ENCODE results near the gene KLHDC8B.

Gene KLHDC8B

DNA sequence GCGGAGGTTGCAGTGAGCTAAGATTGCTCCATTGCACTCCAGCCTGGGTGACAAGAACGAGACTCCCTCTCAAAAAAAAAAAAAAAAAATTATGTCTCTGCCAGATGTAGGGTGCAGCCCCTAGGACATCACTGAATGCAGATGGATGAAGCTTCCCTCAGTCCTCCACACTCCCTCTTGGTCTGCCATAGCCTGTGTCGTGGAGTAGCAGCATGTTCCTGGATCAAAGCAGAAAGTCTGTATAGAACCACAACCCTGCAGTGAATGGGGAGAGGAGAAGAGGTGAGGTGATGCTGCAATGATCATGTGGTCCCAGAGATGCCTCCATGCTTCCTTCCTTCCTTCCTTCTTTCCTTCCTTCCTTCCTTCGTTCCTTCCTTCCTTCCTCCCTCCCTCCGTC is 23.2 kb upstream of the KLHDC8B start:
- no peak overlapping the region for H3K9ac ChIP-seq (ENCODE audit: low read length)
- no peak overlapping the region for H3K4ac ChIP-seq (ENCODE audit: low read depth, low read length)
- H3K79me1 ChIP-seq (ENCODE audit: low read length), result no peaks in the 10 kb centered on the region
- no CpG with 5 or more reads among the region's 5 CpGs for WGBS (ENCODE audit: extremely low coverage, insufficient coverage, low lambda C conversion rate)
- H3K36me3 ChIP-seq (ENCODE audit: control insufficient read depth, insufficient read depth, low read length), result no peaks in the 10 kb centered on the region
- H3K27ac ChIP-seq (ENCODE audit: low read depth, low read length), result no peak overlapping the region
- H3K79me2 ChIP-seq (ENCODE audit: control insufficient read depth, insufficient read depth, low read length), result no peaks in the 10 kb centered on the region
- H4K5ac ChIP-seq (ENCODE audit: low read length), result no peak overlapping the region
- no peaks in the 10 kb centered on the region for H3K4me1 ChIP-seq (ENCODE audit: control insufficient read depth, low read depth, low read length)
- no peak overlapping the region for H2BK120ac ChIP-seq (ENCODE audit: low read depth, low read length)
- no peak overlapping the region for H3K56ac ChIP-seq (ENCODE audit: low read length)
- no peak overlapping the region for H3K23ac ChIP-seq (ENCODE audit: low read length)
- H3K27me3 ChIP-seq (ENCODE audit: insufficient read depth, low read length, poor library complexity), result no peaks in the 10 kb centered on the region
- no peak overlapping the region for H2BK5ac ChIP-seq (ENCODE audit: low read length)
- H3K4me2 ChIP-seq (ENCODE audit: low read length), result no peak overlapping the region
- H2BK15ac ChIP-seq (replicated peaks; ENCODE audit: low read depth), result no peak overlapping the region
- H3K18ac ChIP-seq (ENCODE audit: low read length), result no peak overlapping the region
- H4K8ac ChIP-seq (ENCODE audit: low read depth, low read length), result no peak overlapping the region
- no peak overlapping the region for H2AK5ac ChIP-seq (ENCODE audit: low read length)
- H3K4me3 ChIP-seq (ENCODE audit: low read length), result no peak overlapping the region
- no peak for DNase-seq

DNA sequence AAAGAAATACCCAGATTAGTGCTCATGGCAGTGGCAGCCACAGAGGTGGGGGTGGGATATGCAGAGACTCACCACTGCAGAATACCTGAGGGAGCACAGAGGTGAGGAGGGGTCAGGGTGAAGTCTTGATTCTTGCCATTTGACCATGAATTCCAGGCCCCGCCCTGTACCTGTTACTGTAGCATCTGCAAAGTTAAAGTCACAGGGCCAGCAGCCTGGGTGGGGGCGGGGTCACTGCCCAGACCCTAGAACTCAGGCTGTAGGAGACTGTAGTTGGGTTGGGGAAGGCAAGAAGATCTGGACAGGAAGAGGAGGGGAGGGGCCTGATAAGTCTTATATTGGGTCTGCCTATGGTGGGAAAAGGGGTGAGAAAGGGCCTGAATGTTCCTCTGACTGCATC is 19.8 kb upstream of the KLHDC8B start:
- Histone ChIP-seq H3K18ac (ENCODE audit: low read length) (no peak overlapping the region), H3K36me3 (ENCODE audit: control insufficient read depth, insufficient read depth, low read length) (no peaks in the 10 kb centered on the region), H4K8ac (ENCODE audit: low read depth, low read length) (no peak overlapping the region), H3K56ac (ENCODE audit: low read length) (no peak overlapping the region), H3K23ac (ENCODE audit: low read length) (no peak overlapping the region), H3K27me3 (ENCODE audit: insufficient read depth, low read length, poor library complexity) (no peaks in the 10 kb centered on the region), H3K79me1 (ENCODE audit: low read length) (no peaks in the 10 kb centered on the region), H3K27ac (ENCODE audit: low read depth, low read length) (no peak overlapping the region), H2BK5ac (ENCODE audit: low read length) (no peak overlapping the region), H3K4me1 (ENCODE audit: control insufficient read depth, low read depth, low read length) (no peaks in the 10 kb centered on the region), H4K5ac (ENCODE audit: low read length) (no peak overlapping the region), H3K4me2 (ENCODE audit: low read length) (no peak overlapping the region), H3K4ac (ENCODE audit: low read depth, low read length) (no peak overlapping the region), H3K9ac (ENCODE audit: low read length) (no peak overlapping the region), H3K79me2 (ENCODE audit: control insufficient read depth, insufficient read depth, low read length) (no peaks in the 10 kb centered on the region), H2BK15ac (replicated peaks; ENCODE audit: low read depth) (no peak overlapping the region), H2AK5ac (ENCODE audit: low read length) (no peak overlapping the region), H2BK120ac (ENCODE audit: low read depth, low read length) (no peak overlapping the region), H3K4me3 (ENCODE audit: low read length) (no peak overlapping the region)
- DNase-seq, result no peak
- no CpG with 5 or more reads among the region's 2 CpGs for WGBS (ENCODE audit: extremely low coverage, insufficient coverage, low lambda C conversion rate)

DNA sequence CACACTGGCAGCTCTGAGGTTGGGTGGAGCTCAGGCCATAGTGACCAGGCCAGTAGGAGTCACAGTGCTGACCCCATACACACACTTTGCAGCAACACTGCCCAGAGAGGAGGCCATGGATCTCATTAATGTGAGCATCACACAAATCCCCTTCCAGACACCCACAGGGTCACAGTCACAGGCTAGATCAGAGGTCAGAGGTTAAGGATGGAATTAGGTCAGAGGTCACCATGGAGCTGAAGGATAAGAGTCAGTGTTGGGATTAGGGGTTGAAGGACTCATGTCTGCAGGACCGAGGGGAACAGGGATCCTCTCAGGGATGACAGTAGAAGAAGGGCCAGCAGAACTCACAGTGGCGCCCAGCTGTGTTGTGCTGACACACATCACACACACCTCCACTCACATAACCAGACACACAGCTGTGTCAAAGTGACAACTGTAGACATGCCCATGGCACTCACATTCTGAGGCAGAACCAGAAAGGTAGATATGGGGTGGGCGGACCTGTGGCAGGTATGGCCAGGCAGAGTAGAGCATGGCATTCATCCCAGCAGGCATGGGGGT is 18.0 kb upstream of the KLHDC8B start:
- H3K27ac ChIP-seq (ENCODE audit: low read depth, low read length), result no peak overlapping the region
- no peaks in the 10 kb centered on the region for H3K79me2 ChIP-seq (ENCODE audit: control insufficient read depth, insufficient read depth, low read length)
- no peak overlapping the region for H4K5ac ChIP-seq (ENCODE audit: low read length)
- H2BK15ac ChIP-seq (replicated peaks; ENCODE audit: low read depth), result no peak overlapping the region
- no peak overlapping the region for H2BK120ac ChIP-seq (ENCODE audit: low read depth, low read length)
- H3K27me3 ChIP-seq (ENCODE audit: insufficient read depth, low read length, poor library complexity), result no peaks in the 10 kb centered on the region
- no peak overlapping the region for H2AK5ac ChIP-seq (ENCODE audit: low read length)
- DNase-seq, result no peak
- H3K4me1 ChIP-seq (ENCODE audit: control insufficient read depth, low read depth, low read length), result no peaks in the 10 kb centered on the region
- no peaks in the 10 kb centered on the region for H3K79me1 ChIP-seq (ENCODE audit: low read length)
- no peak overlapping the region for H3K9ac ChIP-seq (ENCODE audit: low read length)
- H2BK5ac ChIP-seq (ENCODE audit: low read length), result no peak overlapping the region
- H3K18ac ChIP-seq (ENCODE audit: low read length), result no peak overlapping the region
- H3K56ac ChIP-seq (ENCODE audit: low read length), result no peak overlapping the region
- no peaks in the 10 kb centered on the region for H3K36me3 ChIP-seq (ENCODE audit: control insufficient read depth, insufficient read depth, low read length)
- no peak overlapping the region for H3K4me2 ChIP-seq (ENCODE audit: low read length)
- H4K8ac ChIP-seq (ENCODE audit: low read depth, low read length), result no peak overlapping the region
- WGBS (ENCODE audit: extremely low coverage, insufficient coverage, low lambda C conversion rate), result no CpG with 5 or more reads among the region's 3 CpGs
- no peak overlapping the region for H3K23ac ChIP-seq (ENCODE audit: low read length)
- H3K4me3 ChIP-seq (ENCODE audit: low read length), result no peak overlapping the region
- H3K4ac ChIP-seq (ENCODE audit: low read depth, low read length), result no peak overlapping the region

DNA sequence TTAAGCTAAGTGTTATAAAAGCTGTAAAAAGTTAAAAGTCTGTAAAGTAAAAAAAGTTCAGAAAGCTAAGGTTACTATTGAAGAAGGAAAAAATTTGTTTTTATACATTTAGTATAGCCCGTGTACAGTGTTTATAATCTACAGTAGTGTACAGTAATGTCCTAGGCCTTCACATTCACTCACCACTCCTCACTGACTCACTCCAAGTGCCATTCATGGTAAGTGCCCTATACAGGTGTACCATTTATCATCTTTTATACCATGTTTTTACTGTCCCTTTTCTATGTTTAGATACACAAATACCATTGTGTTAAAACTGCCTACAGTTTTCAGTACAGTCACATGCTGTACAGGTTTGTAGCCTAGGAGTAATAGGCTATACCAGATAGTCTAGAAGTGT is 14.1 kb upstream of the KLHDC8B start:
- Histone ChIP-seq H2BK120ac (ENCODE audit: low read depth, low read length) (no peak overlapping the region), H3K9ac (ENCODE audit: low read length) (no peak overlapping the region), H4K8ac (ENCODE audit: low read depth, low read length) (no peak overlapping the region), H3K4me3 (ENCODE audit: low read length) (no peak overlapping the region), H3K4me2 (ENCODE audit: low read length) (no peak overlapping the region), H3K23ac (ENCODE audit: low read length) (no peak overlapping the region), H3K36me3 (ENCODE audit: control insufficient read depth, insufficient read depth, low read length) (no peaks in the 10 kb centered on the region), H3K79me1 (ENCODE audit: low read length) (peaks cover 4% of the 10 kb centered on the region), H3K4me1 (ENCODE audit: control insufficient read depth, low read depth, low read length) (no peaks in the 10 kb centered on the region), H2AK5ac (ENCODE audit: low read length) (no peak overlapping the region), H2BK5ac (ENCODE audit: low read length) (no peak overlapping the region), H3K56ac (ENCODE audit: low read length) (no peak overlapping the region), H2BK15ac (replicated peaks; ENCODE audit: low read depth) (no peak overlapping the region), H3K18ac (ENCODE audit: low read length) (no peak overlapping the region), H3K27me3 (ENCODE audit: insufficient read depth, low read length, poor library complexity) (no peaks in the 10 kb centered on the region), H4K5ac (ENCODE audit: low read length) (no peak overlapping the region), H3K79me2 (ENCODE audit: control insufficient read depth, insufficient read depth, low read length) (no peaks in the 10 kb centered on the region), H3K4ac (ENCODE audit: low read depth, low read length) (no peak overlapping the region), H3K27ac (ENCODE audit: low read depth, low read length) (no peak overlapping the region)
- no CpG with 5 or more reads among the region's 1 CpG for WGBS (ENCODE audit: extremely low coverage, insufficient coverage, low lambda C conversion rate)
- DNase-seq, result no peak

DNA sequence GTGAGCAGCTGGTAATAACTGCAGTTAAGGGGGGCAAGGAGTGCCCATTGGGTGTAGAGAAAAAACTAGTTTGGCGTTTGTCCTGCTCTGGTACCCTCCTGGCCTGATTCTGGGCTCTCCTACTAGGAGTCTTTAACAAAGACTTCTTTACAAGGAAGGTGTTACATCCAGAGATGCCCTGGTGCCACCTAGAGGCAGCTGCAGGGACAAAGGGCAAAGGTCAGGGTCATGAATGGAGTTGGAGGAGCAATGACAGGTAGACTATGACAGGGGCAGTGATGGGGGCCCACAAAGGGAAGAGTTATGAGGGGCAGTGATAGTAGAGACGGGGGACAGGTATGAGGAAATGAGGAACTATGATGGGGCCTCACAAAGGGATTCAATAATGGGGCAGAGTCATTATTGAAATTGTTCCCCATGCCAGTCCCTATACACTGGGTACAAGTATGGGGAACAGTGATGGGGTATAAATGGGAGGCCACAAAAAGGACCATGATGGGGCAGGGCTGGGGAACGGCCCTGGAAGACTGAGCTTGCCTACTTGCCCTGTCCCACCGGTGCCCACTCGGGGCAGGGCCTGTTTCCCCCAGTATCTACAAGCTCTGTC is 13.2 kb upstream of the KLHDC8B start:
- Histone ChIP-seq H2BK5ac (ENCODE audit: low read length) (no peak overlapping the region), H3K18ac (ENCODE audit: low read length) (no peak overlapping the region), H3K4me3 (ENCODE audit: low read length) (no peak overlapping the region), H3K4me2 (ENCODE audit: low read length) (no peak overlapping the region), H3K9ac (ENCODE audit: low read length) (no peak overlapping the region), H4K8ac (ENCODE audit: low read depth, low read length) (no peak overlapping the region), H3K27me3 (ENCODE audit: insufficient read depth, low read length, poor library complexity) (no peaks in the 10 kb centered on the region), H2BK15ac (replicated peaks; ENCODE audit: low read depth) (no peak overlapping the region), H3K27ac (ENCODE audit: low read depth, low read length) (no peak overlapping the region), H3K56ac (ENCODE audit: low read length) (no peak overlapping the region), H4K5ac (ENCODE audit: low read length) (no peak overlapping the region), H3K4ac (ENCODE audit: low read depth, low read length) (no peak overlapping the region), H3K79me1 (ENCODE audit: low read length) (peaks cover 7% of the 10 kb centered on the region), H3K4me1 (ENCODE audit: control insufficient read depth, low read depth, low read length) (no peaks in the 10 kb centered on the region), H3K36me3 (ENCODE audit: control insufficient read depth, insufficient read depth, low read length) (peaks cover 4% of the 10 kb centered on the region), H2AK5ac (ENCODE audit: low read length) (no peak overlapping the region), H3K23ac (ENCODE audit: low read length) (no peak overlapping the region), H2BK120ac (ENCODE audit: low read depth, low read length) (no peak overlapping the region), H3K79me2 (ENCODE audit: control insufficient read depth, insufficient read depth, low read length) (no peaks in the 10 kb centered on the region)
- DNase-seq, result peak; percentile 77
- no CpG with 5 or more reads among the region's 5 CpGs for WGBS (ENCODE audit: extremely low coverage, insufficient coverage, low lambda C conversion rate)

DNA sequence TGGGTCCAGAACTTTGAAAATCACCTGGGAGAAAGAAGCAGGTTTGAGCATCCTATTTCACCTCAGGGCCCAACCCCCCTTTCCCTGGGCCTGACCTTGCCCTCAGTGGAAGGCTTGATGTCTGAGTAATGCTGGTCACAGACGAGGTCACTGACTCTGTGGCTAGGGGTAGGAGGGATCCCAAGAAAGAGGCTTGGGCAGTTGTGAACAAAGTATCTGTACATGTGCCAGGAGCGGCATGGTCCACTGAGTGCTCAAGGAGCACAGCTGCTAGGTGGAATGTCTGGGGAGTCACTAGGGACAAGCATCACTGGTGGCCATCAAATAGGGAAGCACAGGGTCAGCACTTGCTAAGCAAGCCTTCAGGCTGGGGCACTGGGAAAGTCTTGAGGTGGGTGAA is 12.6 kb upstream of the KLHDC8B start:
- Histone ChIP-seq H3K23ac (ENCODE audit: low read length) (no peak overlapping the region), H3K4ac (ENCODE audit: low read depth, low read length) (no peak overlapping the region)

More for the DNA sequence above, 12.6 kb upstream of the KLHDC8B start:
- WGBS (ENCODE audit: extremely low coverage, insufficient coverage, low lambda C conversion rate), result no CpG with 5 or more reads among the region's 2 CpGs
- H2BK5ac ChIP-seq (ENCODE audit: low read length), result no peak overlapping the region
- no peak overlapping the region for H3K27ac ChIP-seq (ENCODE audit: low read depth, low read length)
- H2AK5ac ChIP-seq (ENCODE audit: low read length), result no peak overlapping the region
- peaks cover 9% of the 10 kb centered on the region for H3K79me1 ChIP-seq (ENCODE audit: low read length)
- no peak overlapping the region for H3K56ac ChIP-seq (ENCODE audit: low read length)
- DNase-seq, result no peak
- H3K4me2 ChIP-seq (ENCODE audit: low read length), result no peak overlapping the region
- H3K4me1 ChIP-seq (ENCODE audit: control insufficient read depth, low read depth, low read length), result no peaks in the 10 kb centered on the region
- no peak overlapping the region for H2BK120ac ChIP-seq (ENCODE audit: low read depth, low read length)
- H3K4me3 ChIP-seq (ENCODE audit: low read length), result no peak overlapping the region
- H4K8ac ChIP-seq (ENCODE audit: low read depth, low read length), result no peak overlapping the region
- no peak overlapping the region for H4K5ac ChIP-seq (ENCODE audit: low read length)
- H2BK15ac ChIP-seq (replicated peaks; ENCODE audit: low read depth), result no peak overlapping the region
- no peak overlapping the region for H3K9ac ChIP-seq (ENCODE audit: low read length)
- H3K36me3 ChIP-seq (ENCODE audit: control insufficient read depth, insufficient read depth, low read length), result peaks cover 8% of the 10 kb centered on the region
- H3K18ac ChIP-seq (ENCODE audit: low read length), result no peak overlapping the region
- no peaks in the 10 kb centered on the region for H3K79me2 ChIP-seq (ENCODE audit: control insufficient read depth, insufficient read depth, low read length)
- no peaks in the 10 kb centered on the region for H3K27me3 ChIP-seq (ENCODE audit: insufficient read depth, low read length, poor library complexity)

Measured in mesendoderm (in vitro differentiated cells).